H1 (cell line): ENCODE measurements around the gene AGAP1. TPM values are rescaled to one million over a fixed set of nuclear protein-coding genes. Genes with fewer than 3 reads are reported as not detected.

ENCODE experiments used
- BRCA1 ChIP-seq: IDR thresholded peaks from 2 replicates; pipeline ENCODE4 v1.6.1; 2012; ENCODE audit warnings: low read depth, low read length, improper control_type of control experiment
- CBX8 ChIP-seq: fragments of 300-800, 300-1000 bp; sonication (generic); IDR thresholded peaks from 2 replicates; pipeline ENCODE4 v1.7.1; 2016; ENCODE audit warnings: low read depth, low read length, borderline replicate concordance
- FOSL1 ChIP-seq: IDR thresholded peaks from 2 replicates; pipeline ENCODE4 v1.6.1; 2011; ENCODE audit warnings: mild to moderate bottlenecking, low read depth, low read length, moderate library complexity; ENCODE audit not compliant: insufficient read depth
- KDM1A ChIP-seq: fragments of 200-600, 300-600 bp; sonication (generic); IDR thresholded peaks from 2 replicates; pipeline ENCODE4 v1.7.1; 2016; ENCODE audit warnings: mild to moderate bottlenecking, low read length, borderline replicate concordance
- RAD21 ChIP-seq, 2 experiments: IDR thresholded peaks in 1 of 2; conservative IDR thresholded peaks in 1 of 2; 2 replicates each; pipeline ENCODE4 v1.6.1; 2011; ENCODE audit warnings: low read depth in 2 of 2, low read length in 2 of 2, improper control_type of control experiment in 1 of 2, inconsistent platforms in 1 of 2, mild to moderate bottlenecking in 1 of 2, moderate library complexity in 1 of 2
- RFX5 ChIP-seq: IDR thresholded peaks from 2 replicates; pipeline ENCODE4 v1.6.1; 2011; ENCODE audit warnings: low read depth, low read length, improper control_type of control experiment, borderline replicate concordance
- YY1 ChIP-seq: IDR thresholded peaks from 2 replicates; pipeline ENCODE4 v1.6.1; 2011; ENCODE audit warnings: low read depth, mild to moderate bottlenecking, low read length
- polyA plus RNA-seq, 7 experiments: library from polyadenylated mRNA; depleted of rRNA in 3 of 7; stranded (reverse) in 5 of 7; unstranded in 2 of 7; fragments of >200 nt in 5 of 7; fragments of 200-250 nt in 2 of 7; gene quantifications; 1 replicate in 5 of 7; 2 replicates in 1 of 7; 4 replicates in 1 of 7; pipeline versions ENCODE4 v1.2.1 to v1.2.3, GENCODE V29; 2011 to 2013; ENCODE audit warnings: missing spikeins in 2 of 7, mixed read lengths in 2 of 7
- total RNA-seq: library from RNA; stranded (reverse); fragmentation: NEBNext Ultra II Directional; extraction: Animal tissue kit (Norgen Biotek cat#: 25700); gene quantifications from 2 replicates; pipeline ENCODE4 v1.2.1, GENCODE V29; 2021

Gene AGAP1
- total and polyA plus RNA-seq, 2 of the 8 experiments (the other 6 are each of a cell fraction or from before 2014, with no cell fraction given), result 18.1 to 39.4 TPM

DNA sequence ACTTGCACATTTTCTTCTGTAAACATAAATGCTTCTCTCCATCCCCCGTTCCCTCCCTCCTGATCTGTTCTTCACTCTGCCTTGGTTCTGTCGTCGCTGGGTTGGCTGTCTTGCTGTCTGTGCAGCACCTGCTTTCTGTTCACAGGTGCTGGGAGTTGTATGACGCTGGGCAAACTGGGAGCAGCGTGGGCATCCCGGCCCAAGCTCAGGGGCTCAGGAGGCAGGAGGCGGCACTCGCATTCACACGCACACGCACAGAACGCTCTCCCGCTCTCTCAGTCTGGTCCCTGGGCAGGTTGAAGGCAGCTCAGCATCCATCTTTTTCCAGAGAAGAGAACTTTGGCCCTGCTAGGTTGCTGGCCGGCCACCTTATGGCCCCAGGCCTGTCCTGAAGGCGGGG is 618.6 kb downstream of the AGAP1 start (continued):
- TF ChIP-seq CBX8 (no peak), RAD21 (IDR thresholded peaks at IDR 0.05 in 1 of 2, conservative IDR thresholded peaks at IDR 0.05 in 1 of 2; ENCODE audit: low read depth in 2 of 2, low read length in 2 of 2) (no peak), FOSL1 (no peak), KDM1A (no peak), RFX5 (no peak), BRCA1 (no peak), YY1 (no peak)
